SJCRH30 (cell line): ENCODE data around the gene PPIP5K2. TPM values are rescaled to one million over a fixed set of nuclear protein-coding genes. Genes with fewer than 3 reads are reported as not detected.

ENCODE experiments used
- DNase-seq, 2 experiments: peaks; one replicate each; pipeline ENCODE4 v3.0.0-alpha.2; 2015 to 2020
- H3K27ac ChIP-seq: fragments of 250-450 bp; sonication (Bioruptor Pico); 2 replicates; pipeline ENCODE4 v1.5.1; 2020; ENCODE audit warnings: mild to moderate bottlenecking, moderate library complexity
- H3K27me3 ChIP-seq: fragments of 250-450 bp; sonication (Bioruptor Pico); 2 replicates; pipeline ENCODE4 v1.5.1; 2020; ENCODE audit warnings: mild to moderate bottlenecking, moderate library complexity
- H3K36me3 ChIP-seq: fragments of 250-450 bp; sonication (Bioruptor Pico); 2 replicates; pipeline ENCODE4 v1.5.1; 2020; ENCODE audit warnings: mild to moderate bottlenecking, moderate library complexity
- H3K4me1 ChIP-seq: fragments of 250-450 bp; sonication (Bioruptor Pico); 2 replicates; pipeline ENCODE4 v1.5.1; 2020; ENCODE audit warnings: mild to moderate bottlenecking, moderate library complexity
- H3K4me3 ChIP-seq: fragments of 250-450 bp; sonication (Bioruptor Pico); 2 replicates; pipeline ENCODE4 v1.5.1; 2020; ENCODE audit warnings: mild to moderate bottlenecking, moderate library complexity
- H3K9me3 ChIP-seq: fragments of 250-450 bp; sonication (Bioruptor Pico); replicated peaks from 2 replicates; pipeline ENCODE4 v1.5.1; 2020; ENCODE audit warnings: mild to moderate bottlenecking, moderate library complexity
- total RNA-seq: library from RNA; depleted of rRNA; stranded (reverse); fragments of >200 nt; shearing (Covaris generic); gene quantifications from 2 replicates; pipeline ENCODE4 v1.2.3, GENCODE V29; 2014

The PPIP5K2 gene
- total RNA-seq, 1 experiment from 2014 or later = 53.5 TPM

DNA sequence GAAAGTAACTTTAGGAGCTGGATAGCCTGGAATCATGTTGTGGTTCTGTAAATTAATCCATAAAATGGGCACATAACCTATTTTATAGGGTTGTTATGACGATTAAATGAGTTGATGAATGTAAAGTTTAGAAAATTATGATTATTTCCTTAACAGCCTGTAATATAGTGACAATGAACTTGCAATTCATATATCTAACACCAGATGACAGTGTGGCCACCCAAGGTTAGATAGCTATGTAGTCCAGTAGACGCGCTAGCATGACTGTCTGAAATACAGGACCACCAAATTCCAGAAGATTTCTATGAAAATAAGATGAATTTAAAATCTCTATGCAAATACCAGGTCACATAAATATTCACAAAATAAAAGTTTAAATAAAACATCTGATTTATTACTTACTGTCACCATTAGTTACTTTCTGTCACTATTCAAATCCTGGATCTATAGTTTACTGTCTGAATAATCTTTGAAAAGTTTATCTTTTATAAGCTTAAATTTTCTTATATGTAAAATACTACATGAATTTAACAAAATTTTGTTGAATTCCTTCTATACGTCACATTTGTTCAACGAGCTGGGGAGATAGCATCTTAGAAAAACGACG is 112.4 kb downstream of the PPIP5K2 start:
- no peak overlapping the region for H3K27ac ChIP-seq
- no peaks in the 10 kb centered on the region for H3K27me3 ChIP-seq
- no peaks in the 10 kb centered on the region for H3K9me3 ChIP-seq
- no peak overlapping the region for H3K4me3 ChIP-seq
- peak; percentile 37 to 63 for DNase-seq
- no peaks in the 10 kb centered on the region for H3K36me3 ChIP-seq
- H3K4me1 ChIP-seq = 0 out of 2 replicates have a peak, but pooled peaks cover 4% of the 10 kb centered on the region

GRCh38 chr5:103234239-103234975 is 114.3 kb downstream of the PPIP5K2 start:
- H3K36me3 ChIP-seq = no peaks in the 10 kb centered on the region
- H3K27ac ChIP-seq = no peak overlapping the region
- DNase-seq = peak in 1 of 2 experiments; percentile 42
- no peak overlapping the region for H3K4me3 ChIP-seq
- 0 out of 2 replicates have a peak, but pooled peaks cover 4% of the 10 kb centered on the region for H3K4me1 ChIP-seq
- H3K27me3 ChIP-seq = no peaks in the 10 kb centered on the region
- H3K9me3 ChIP-seq = no peaks in the 10 kb centered on the region

- no peaks in the 10 kb centered on the region for H3K27me3 ChIP-seq
- no peaks in the 10 kb centered on the region for H3K9me3 ChIP-seq
- H3K4me3 ChIP-seq = no peak overlapping the region
- no peak for DNase-seq
- H3K27ac ChIP-seq = no peak overlapping the region
- H3K4me1 ChIP-seq = 0 out of 2 replicates have a peak, but pooled peaks cover 4% of the 10 kb centered on the region
- H3K36me3 ChIP-seq = no peaks in the 10 kb centered on the region
Measured at GRCh38 chr5:103235891-103236290, 115.8 kb downstream of the PPIP5K2 start.

- 0 out of 2 replicates have a peak, but pooled peaks cover 4% of the 10 kb centered on the region for H3K4me1 ChIP-seq
- no peaks in the 10 kb centered on the region for H3K27me3 ChIP-seq
Measured at GRCh38 chr5:103237778-103238177, 117.7 kb downstream of the PPIP5K2 start.

DNA sequence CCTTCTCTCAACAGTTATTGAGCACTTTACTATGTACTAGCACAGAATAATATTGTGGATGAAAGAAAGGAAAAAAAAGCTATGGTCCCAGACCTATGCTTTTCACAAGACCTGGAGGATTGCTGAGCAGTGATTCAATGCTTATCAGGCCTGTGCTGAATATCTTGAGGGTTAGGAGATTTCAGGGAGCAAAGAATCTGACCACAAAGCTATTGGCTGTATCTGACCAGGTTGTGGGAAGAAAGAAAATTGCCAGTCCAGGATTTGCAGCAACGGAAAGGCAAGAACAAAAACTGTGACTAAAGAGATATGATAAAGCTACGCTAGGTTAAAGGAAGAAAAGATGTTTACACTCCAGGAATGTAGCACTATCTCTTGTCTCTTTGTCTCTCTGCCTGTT is 123.6 kb downstream of the PPIP5K2 start:
- Histone ChIP-seq H3K27ac (no peak overlapping the region), H3K4me3 (no peak overlapping the region), H3K4me1 (no peaks in the 10 kb centered on the region), H3K36me3 (no peaks in the 10 kb centered on the region), H3K27me3 (no peaks in the 10 kb centered on the region), H3K9me3 (no peaks in the 10 kb centered on the region)
- no peak for DNase-seq

More at GRCh38 chr5:103237778-103238177, 117.7 kb downstream of the PPIP5K2 start:
- no peaks in the 10 kb centered on the region for H3K9me3 ChIP-seq
- H3K27ac ChIP-seq = no peak overlapping the region
- no peak for DNase-seq
- H3K36me3 ChIP-seq = no peaks in the 10 kb centered on the region
- H3K4me3 ChIP-seq = no peak overlapping the region

DNA sequence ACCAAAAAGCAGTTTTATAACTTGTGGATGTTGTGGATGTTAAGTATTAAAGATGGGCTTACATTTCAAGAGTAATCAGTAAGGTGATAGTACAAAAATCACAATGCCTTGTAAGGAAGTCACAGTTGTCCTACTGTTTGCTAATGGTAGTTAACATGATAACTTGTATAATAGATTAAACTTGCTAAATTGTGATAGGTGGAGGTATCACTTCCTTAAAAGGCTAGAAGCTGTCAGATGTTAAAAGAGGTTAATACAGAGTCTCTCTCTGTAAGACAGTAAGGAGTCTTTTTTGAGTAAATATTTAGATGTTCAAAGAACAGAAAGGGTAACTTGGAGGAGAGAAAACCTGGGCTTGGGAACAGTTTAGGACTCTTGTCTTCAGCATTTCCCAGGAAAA is 124.3 kb downstream of the PPIP5K2 start:
- Histone ChIP-seq H3K4me1 (no peaks in the 10 kb centered on the region), H3K36me3 (no peaks in the 10 kb centered on the region), H3K4me3 (no peak overlapping the region), H3K9me3 (no peaks in the 10 kb centered on the region; the same call in 1 of the 2 replicates), H3K27ac (no peak overlapping the region), H3K27me3 (no peaks in the 10 kb centered on the region)
- DNase-seq = no peak

DNA sequence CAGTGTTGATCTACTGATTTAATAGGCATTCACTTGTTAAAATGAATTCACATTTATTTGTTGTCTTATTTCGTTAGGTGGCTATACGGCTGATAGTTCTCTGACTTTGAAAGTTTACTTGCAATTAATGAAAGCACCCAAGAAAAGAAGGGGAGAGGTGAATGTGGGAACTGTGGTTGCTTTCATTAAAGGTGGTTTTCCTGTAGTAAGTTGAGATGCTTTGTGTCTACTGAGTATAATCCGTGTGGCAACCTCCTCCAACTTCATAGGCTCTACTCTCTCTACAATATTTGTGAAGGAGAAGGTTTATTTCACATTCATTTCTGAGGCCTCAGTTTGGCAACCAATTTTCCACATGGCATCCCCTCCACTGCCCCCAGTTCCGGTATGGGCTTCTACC is 125.7 kb downstream of the PPIP5K2 start:
- H3K9me3 ChIP-seq = no peaks in the 10 kb centered on the region; the same call in 1 of the 2 replicates
- H3K4me1 ChIP-seq = no peaks in the 10 kb centered on the region
- H3K36me3 ChIP-seq = no peaks in the 10 kb centered on the region
- no peak overlapping the region for H3K4me3 ChIP-seq
- no peak for DNase-seq
- H3K27me3 ChIP-seq = no peaks in the 10 kb centered on the region
- H3K27ac ChIP-seq = no peak overlapping the region

GRCh38 chr5:103247118-103247517 is 127.0 kb downstream of the PPIP5K2 start:
- Histone ChIP-seq H3K36me3 (no peaks in the 10 kb centered on the region), H3K4me1 (no peaks in the 10 kb centered on the region), H3K4me3 (no peak overlapping the region), H3K27me3 (no peaks in the 10 kb centered on the region), H3K9me3 (no peaks in the 10 kb centered on the region; the same call in 1 of the 2 replicates), H3K27ac (no peak overlapping the region)
- no peak for DNase-seq

GRCh38 chr5:103249068-103249467 is 129.0 kb downstream of the PPIP5K2 start:
- DNase-seq = no peak
- H3K9me3 ChIP-seq = no peaks in the 10 kb centered on the region; the same call in 1 of the 2 replicates
- no peaks in the 10 kb centered on the region for H3K36me3 ChIP-seq
- no peak overlapping the region for H3K4me3 ChIP-seq
- H3K27me3 ChIP-seq = no peaks in the 10 kb centered on the region
- H3K4me1 ChIP-seq = no peaks in the 10 kb centered on the region
- no peak overlapping the region for H3K27ac ChIP-seq

- no peak overlapping the region for H3K4me3 ChIP-seq
- H3K36me3 ChIP-seq = no peaks in the 10 kb centered on the region
- peak in 1 of 2 experiments; percentile 31 for DNase-seq
- H3K27ac ChIP-seq = no peak overlapping the region
- H3K4me1 ChIP-seq = no peaks in the 10 kb centered on the region; the same call in 1 of the 2 replicates
- H3K9me3 ChIP-seq = no peaks in the 10 kb centered on the region
- no peaks in the 10 kb centered on the region for H3K27me3 ChIP-seq
Measured at GRCh38 chr5:103254921-103255320, 134.8 kb downstream of the PPIP5K2 start.

DNA sequence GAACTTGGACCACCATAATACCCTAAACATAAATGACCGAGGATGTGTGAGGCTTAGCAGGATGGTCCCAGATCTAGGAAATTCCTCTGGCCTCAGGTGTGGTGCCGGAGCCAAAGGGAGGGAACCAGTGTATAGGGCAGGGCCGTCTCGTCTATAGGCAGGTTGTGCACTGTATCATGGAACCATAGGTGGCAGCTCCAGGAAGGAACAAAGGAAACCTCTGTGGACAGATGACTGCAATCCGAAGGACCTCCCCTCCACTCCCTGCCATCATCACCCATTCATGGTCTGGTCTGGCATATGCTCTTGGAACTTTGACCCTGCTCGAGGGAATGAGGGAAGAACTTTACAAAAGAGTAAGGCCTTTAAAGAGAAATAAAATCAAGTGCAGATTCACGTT is 135.6 kb downstream of the PPIP5K2 start:
- no peak overlapping the region for H3K27ac ChIP-seq
- no peaks in the 10 kb centered on the region for H3K9me3 ChIP-seq
- H3K4me3 ChIP-seq = no peak overlapping the region
- no peaks in the 10 kb centered on the region; the same call in 1 of the 2 replicates for H3K4me1 ChIP-seq
- no peaks in the 10 kb centered on the region for H3K27me3 ChIP-seq
- H3K36me3 ChIP-seq = no peaks in the 10 kb centered on the region
- DNase-seq = no peak

- H3K27ac ChIP-seq = no peak overlapping the region
- no peak for DNase-seq
- no peaks in the 10 kb centered on the region; the same call in 1 of the 2 replicates for H3K4me1 ChIP-seq
- no peaks in the 10 kb centered on the region for H3K36me3 ChIP-seq
- H3K9me3 ChIP-seq = no peaks in the 10 kb centered on the region
- H3K4me3 ChIP-seq = no peak overlapping the region
- H3K27me3 ChIP-seq = no peaks in the 10 kb centered on the region
Measured at GRCh38 chr5:103256178-103256577, 136.1 kb downstream of the PPIP5K2 start.

- Histone ChIP-seq H3K4me1 (no peaks in the 10 kb centered on the region; the same call in 1 of the 2 replicates), H3K4me3 (peak within 1 kb of the TSS; percentile 80), H3K27ac (peak within 1 kb of the TSS; percentile 82), H3K36me3 (no peaks in the 10 kb centered on the region), H3K27me3 (no peaks in the 10 kb centered on the region), H3K9me3 (no peaks in the 10 kb centered on the region)
- DNase-seq = peak; percentile 98 to 99
Measured at GRCh38 chr5:103258368-103258956, 138.4 kb downstream of the PPIP5K2 start, which contains the start of gene MACIR. Gene MACIR (plus strand): TSS chr5:103258763. CDS start chr5:103275920, 17,157 bp downstream.

- H3K4me3 ChIP-seq = peak overlapping the region; percentile 80
- H3K27ac ChIP-seq = peak overlapping the region; percentile 82
- peak; percentile 63 to 69 for DNase-seq
- H3K9me3 ChIP-seq = no peaks in the 10 kb centered on the region
- H3K4me1 ChIP-seq = no peaks in the 10 kb centered on the region; the same call in 1 of the 2 replicates
- H3K36me3 ChIP-seq = no peaks in the 10 kb centered on the region
- H3K27me3 ChIP-seq = no peaks in the 10 kb centered on the region
Measured at GRCh38 chr5:103258957-103259704, 139.0 kb downstream of the PPIP5K2 start.
